NCI-H1048 (cell line): ENCODE results near the gene POU3F2.

Experiments
- DNase-seq: peaks from one replicate; lab custom pipeline; 2025; lab: John Stamatoyannopoulos, UW

Gene POU3F2

GRCh38 chr6:98834060-98835031 is at the start of gene POU3F2:
POU3F2 (plus strand) TSS chr6:98834574; CDS start chr6:98834874, 300 bp downstream.
- peak; percentile 93 for DNase-seq

DNA sequence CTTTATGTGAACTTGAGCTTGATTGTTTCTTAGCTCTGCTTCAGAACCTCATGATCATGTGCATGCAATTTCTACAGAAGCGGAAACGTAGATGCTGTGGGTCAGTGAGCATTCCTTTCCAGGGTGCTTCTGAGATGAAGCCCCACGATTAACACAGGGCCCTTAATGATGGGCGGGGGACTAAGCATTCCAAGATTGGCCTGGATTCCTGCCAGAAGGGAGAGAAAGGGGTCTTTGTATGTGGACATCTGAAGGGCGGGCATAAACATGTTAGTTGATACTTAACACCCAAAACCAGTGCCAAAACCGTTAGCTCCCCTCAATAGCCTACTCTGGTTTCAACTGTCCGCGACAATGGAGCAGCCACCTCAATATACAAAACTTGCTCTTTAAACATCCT is 46.9 kb upstream of the POU3F2 start:
- peak; percentile 26 for DNase-seq

DNA sequence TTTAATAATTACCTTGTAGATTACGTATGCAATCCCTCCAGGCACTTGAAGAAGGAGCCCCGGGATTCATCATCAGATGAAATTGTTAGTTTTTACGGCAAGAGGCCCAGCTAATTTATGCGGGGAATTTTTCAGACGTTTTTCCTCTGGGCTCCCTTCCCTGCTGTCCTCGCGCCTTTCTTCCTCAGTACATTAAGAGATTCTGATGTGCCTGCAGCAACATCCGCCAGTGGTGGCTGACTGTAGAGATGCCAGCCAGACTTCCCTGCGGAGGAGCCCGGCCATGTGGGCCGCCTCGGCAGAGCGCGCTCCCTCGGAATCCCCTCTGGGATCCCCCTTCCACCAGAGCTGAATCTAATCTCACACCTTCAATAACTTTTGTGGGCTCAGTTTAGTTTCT is 46.4 kb upstream of the POU3F2 start:
- DNase-seq: no peak

- no peak for DNase-seq
Measured at GRCh38 chr6:98794307-98794842, 40.0 kb upstream of the POU3F2 start.

DNA sequence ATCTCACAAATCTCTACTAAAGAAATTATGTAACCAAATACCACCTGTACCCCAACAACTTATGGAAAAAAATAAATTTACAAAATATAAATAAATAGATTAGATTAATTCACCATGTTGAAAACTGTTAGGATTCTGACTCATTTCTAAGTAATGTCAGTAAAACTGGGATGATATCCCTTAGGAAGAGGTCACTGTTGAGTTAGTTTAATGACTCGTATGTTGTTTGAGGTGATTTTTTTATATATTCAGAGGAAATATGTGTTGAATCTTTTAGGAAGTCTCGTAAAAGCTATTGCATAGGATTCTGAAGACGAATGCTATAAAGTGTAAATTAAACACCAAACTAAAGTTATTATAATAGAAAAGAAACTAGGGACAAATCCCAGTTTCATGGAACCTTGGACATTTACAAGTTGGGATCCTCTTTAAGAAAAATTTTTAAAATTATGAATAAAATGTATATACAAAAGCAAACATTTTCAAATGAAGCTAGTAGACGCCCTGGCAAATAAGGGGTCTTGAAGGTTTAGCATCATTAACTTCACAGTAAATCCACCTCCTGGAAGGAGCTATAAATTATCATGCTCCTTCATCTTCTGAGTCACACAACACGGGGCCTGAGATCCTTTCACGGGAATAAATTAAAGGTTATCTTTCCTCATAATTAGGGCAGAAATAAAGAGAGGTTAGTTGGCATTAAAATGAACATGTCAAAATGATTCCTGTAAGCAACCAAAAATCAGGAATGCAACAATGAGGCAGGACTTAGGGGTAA is 37.0 kb upstream of the POU3F2 start:
- no peak for DNase-seq

DNA sequence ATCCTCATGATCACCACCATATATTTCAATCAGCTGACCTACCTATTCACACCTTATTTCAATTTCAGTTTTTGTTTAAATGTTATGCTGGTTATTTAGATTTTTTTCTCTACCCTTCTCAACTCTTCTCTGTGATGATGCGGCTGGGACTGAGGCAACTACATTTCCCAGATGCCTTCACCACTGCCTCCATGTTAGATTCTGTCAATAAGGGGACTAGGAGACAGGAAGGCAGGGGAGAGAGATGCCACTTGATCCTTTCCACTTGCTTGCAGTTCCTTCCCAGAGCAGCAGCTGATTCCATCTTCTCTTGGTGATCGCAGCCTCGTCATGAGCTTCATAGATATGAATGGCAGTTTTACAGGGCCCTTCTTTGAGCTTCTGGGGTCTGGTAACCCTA is 33.5 kb upstream of the POU3F2 start:
- DNase-seq: no peak

DNA sequence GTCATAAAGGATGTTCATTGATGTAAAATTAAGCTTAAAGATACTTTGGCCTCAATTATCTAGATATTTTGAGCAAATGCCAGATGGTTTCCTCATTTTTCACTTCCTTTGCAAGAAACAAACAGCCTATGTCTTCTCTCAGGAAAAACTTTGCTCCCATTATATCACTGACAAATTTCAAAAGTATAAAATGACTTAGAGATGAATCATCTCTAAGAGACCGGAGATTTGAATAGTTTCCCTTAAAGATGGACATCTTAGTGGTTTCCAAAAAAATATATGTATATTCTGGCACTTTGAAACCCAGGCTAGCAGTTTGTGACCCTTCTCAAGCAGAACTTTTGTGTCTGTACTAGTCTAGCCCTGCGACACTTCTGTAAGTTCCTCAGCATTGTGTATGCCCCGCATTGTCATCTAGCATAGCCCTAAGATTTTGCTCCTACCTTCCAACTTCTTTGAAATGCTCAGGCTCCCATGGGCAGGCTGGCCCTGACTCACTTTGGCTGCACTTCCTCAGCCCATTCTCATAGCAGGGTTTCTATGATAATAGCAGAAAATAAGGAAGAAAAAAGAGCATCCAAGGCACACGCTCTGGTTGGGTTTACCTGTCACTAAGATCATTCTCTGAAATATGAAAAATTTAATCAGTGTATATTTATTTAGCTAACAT is 25.7 kb upstream of the POU3F2 start:
- DNase-seq: no peak

DNA sequence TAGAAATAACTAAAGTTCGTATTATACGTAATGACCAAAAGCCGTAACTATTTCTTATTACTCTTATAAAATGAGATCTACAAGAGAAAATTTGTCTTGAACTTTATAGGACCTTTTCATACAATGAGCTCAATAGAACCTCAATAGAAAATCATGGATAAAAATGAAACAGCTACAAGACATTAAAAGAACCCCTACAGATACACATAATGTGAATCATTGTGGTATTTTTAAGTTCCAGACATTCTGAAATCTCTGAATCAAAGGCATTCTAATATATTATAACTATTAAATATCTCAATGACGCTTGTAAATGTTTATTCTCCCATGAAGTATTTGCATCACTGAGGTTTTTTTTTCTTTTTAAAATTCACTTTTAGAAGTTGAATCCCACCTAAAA is 22.2 kb upstream of the POU3F2 start:
- no peak for DNase-seq

GRCh38 chr6:98816799-98817198 is 17.6 kb upstream of the POU3F2 start:
- no peak for DNase-seq

DNA sequence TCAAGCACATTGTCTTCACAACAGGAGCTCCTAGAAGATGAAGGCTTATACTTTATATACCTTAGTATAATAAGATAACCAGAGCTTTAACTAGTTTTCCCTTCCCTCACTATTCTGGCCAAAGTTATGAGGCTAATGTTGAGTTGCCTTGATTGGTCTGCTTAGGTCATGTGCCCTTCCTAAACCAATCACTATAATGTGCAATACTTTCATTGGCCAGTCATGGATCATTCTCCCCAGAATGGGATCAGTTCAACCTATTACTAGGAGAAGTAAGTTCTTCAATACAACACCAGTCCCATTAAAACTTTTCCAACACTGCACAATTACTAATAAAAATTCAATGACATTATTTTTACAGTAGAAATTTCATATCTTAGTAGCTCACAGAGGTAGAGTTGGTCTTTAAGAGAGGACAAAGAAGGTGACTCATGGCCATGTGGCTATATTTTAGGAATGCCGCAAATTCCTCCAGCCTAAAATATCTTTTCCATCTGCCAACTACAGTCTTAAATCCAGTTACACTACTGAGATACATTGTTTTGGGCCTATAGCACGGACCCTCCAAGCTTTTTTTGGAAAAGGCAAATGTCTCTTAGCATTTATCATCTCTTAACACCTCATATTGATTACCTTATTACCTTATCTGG is 12.5 kb upstream of the POU3F2 start:
- DNase-seq: no peak

- no peak for DNase-seq
Measured at GRCh38 chr6:98823428-98824161, 10.8 kb upstream of the POU3F2 start.

DNA sequence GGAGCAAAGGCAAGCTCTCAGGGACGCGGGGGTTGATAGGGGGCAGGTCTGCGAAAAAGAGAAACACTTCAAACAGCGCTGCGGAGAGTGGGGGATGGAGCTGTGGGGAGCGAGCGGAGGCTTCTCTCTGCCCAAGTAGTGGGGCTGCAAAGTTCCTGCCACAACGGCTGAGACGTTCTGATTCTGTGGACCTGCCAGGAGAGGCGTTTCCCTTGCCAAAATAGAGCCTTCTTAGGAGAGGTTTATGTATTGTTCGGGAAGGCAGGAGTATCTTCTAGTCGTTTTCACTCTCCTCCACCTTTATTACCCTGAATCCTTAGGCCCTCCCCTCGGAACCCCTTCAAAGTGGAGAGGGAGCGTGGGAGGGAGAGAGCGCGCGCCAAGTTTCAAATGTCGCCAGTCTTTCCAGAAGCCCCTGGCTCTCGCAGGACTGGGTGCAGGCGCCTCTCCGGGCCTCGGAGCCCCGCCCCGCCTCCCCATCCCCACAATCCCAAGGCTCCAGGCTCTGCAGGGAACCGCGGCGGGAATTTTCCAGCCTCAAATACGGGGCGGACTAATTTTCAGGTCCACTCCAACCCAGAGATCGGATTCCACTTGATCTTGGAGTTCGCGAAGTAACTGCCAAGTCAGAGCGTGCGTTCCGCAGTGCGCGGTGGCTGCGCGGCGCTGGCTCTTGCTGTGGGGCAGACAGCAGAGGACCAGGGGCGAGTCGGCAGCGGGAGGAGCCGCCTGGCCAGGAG is 10.0 kb upstream of the POU3F2 start:
- DNase-seq: no peak

- DNase-seq: no peak
Measured at GRCh38 chr6:98824902-98825599, 9.3 kb upstream of the POU3F2 start.

DNA sequence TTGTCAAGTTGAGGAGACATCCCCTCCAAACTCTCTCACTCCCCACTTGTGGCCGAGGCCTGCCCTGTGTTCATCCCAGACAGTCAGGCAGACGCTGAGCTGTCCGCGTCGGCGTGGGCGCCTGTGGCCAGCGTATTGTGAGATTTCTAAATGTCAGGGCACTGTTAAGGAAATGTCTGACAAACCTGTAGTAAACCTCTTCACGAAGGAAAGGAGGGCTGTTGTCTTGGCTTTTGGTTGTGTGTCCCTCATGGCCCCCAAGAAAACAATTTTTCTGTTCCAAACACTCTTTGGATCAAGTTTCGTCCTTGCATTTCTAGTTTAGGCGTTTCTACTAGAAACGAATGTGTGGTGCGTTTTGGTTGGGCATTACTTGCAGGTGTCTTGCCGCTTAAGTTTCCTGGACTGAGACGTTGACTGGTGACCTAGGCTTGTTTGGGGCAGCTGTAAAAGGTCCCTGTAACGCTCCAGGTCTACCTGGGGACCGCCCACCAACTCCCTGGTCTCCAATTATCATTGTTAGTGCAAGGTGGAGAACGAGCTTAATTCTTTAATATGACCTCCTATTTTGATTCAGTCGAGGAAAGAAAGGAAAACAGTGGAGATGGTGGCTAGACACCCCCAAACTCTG is 8.7 kb upstream of the POU3F2 start:
- DNase-seq: no peak

DNA sequence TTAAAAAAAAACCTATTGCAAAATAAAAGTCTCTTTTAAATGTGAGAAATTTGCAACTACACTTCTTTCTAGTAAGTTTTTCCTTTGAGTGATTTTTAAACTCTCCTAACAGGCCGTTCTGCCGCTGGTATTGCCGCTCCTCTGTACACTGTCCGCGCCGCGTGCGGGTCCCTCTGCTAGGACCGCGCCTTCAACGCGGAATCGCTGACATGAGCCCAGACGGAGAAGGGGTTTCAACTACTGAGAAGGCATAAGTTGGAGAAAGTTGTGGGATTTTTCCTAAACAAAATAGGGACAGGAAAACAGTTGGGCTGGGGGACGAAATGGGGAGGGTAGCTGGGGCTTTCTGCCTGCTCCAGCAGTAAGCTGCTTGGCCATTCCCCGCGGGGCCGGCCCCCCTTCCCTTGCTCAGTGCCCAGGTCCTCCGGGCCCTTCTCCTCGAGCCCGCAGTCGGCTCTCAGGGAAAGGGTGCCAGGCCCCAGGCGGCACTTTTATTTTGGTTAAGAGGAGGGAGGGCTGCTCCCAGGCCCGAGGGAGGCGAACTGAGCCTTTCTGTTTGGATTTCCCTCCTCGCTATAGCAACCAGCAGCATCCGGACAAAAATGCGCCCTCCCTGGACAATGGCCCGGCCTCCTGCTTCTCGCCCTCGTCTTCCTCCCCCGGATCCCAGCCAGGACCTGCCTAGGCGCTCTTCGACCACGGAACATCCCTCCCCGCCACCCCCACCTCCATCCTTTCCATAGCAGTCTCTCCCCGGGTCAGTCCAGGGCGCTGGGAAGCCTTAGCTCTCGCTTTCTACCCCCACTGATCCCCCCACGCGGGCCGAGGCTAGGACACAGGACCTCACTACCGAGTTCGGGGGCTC is 6.8 kb upstream of the POU3F2 start:
- DNase-seq: no peak

GRCh38 chr6:98828211-98828788 is 6.1 kb upstream of the POU3F2 start:
- DNase-seq: no peak

GRCh38 chr6:98828941-98829411 is 5.4 kb upstream of the POU3F2 start:
- no peak for DNase-seq

- no peak for DNase-seq
Measured at GRCh38 chr6:98830146-98830545, 4.2 kb upstream of the POU3F2 start.
